Esophagus muscularis mucosa (tissue), 4 donors: ENCODE measurements around the gene UPB1. TPM values are rescaled to one million over a fixed set of nuclear protein-coding genes. Genes with fewer than 3 reads are reported as not detected.

Source experiments
- DNase-seq: peaks from one replicate; pipeline ENCODE4 v3.0.0-alpha.2; 2017; ENCODE audit errors: extremely low spot score
- H3K27ac ChIP-seq, 4 donors: fragments of 200-600 bp; sonication (generic); replicated peaks in 1 of 4; 1 replicate in 3 of 4; 2 replicates in 1 of 4; pipeline ENCODE4 v1.5.1; 2016 to 2019; ENCODE audit warnings: mild to moderate bottlenecking in 1 of 4
- H3K27me3 ChIP-seq, 4 donors: fragments of 200-600 bp; sonication (generic); one replicate each; pipeline versions ENCODE4 v1.5.1 to v1.6.0; 2016 to 2019
- H3K36me3 ChIP-seq, 4 donors: fragments of 200-600 bp; sonication (generic); one replicate each; pipeline ENCODE4 v1.5.1; 2016 to 2019
- H3K4me1 ChIP-seq, 4 donors: fragments of 200-600 bp; sonication (generic); one replicate each; pipeline ENCODE4 v1.5.1; 2016 to 2019
- H3K4me3 ChIP-seq, 4 donors: fragments of 200-600 bp; sonication (generic); 1 replicate in 2 of 4; 2 replicates in 2 of 4; pipeline ENCODE4 v1.5.1; 2016 to 2019; ENCODE audit warnings: mild to moderate bottlenecking in 4 of 4, moderate library complexity in 1 of 4
- H3K9me3 ChIP-seq, 4 donors: fragments of 200-600 bp; sonication (generic); 1 replicate in 3 of 4; 2 replicates in 1 of 4; pipeline ENCODE4 v1.5.1; 2016 to 2019
- EP300 ChIP-seq: sonication (generic); formaldehyde crosslinking; IDR thresholded peaks from one replicate; pipeline ENCODE4 v1.6.1; 2017; ENCODE audit warnings: antibody characterized with exemption
- POLR2A ChIP-seq: fragments of 450-650 bp; IDR thresholded peaks from one replicate; pipeline ENCODE4 v1.6.1; 2017; ENCODE audit warnings: antibody characterized with exemption, moderate library complexity, mild to moderate bottlenecking, low read depth
- POLR2AphosphoS5 ChIP-seq, 2 donors: sonication (generic); formaldehyde crosslinking; IDR thresholded peaks; one replicate each; pipeline ENCODE4 v1.6.1; 2017; ENCODE audit warnings: antibody characterized with exemption in 2 of 2
- WGBS: methylation state at CpG from one replicate; pipeline ENCODE4 v1.1.5; 2018; 5-methylcytosine and 5-hydroxymethylcytosine counted together
- intact Hi-C: fragments of 100-400 bp; cut with DNase I; formaldehyde crosslinking; loops from one replicate; pipeline ENCODE4 v1.15.1; 2023
- total RNA-seq, 4 donors: library from RNA; depleted of rRNA; stranded (reverse); fragments of >200 nt; gene quantifications; one replicate each; pipeline versions ENCODE4 v1.1.0 to v1.2.1, GENCODE V29; 2016
- TF ChIP-seq, protein P1 (sequence below), 3 experiments: fragments of 200-600 bp in 2 of 3; fragments of 450-650 bp in 1 of 3; sonication (generic) in 2 of 3; IDR thresholded peaks; one replicate each; pipeline ENCODE4 v1.5.1; 2017 to 2019; ENCODE audit warnings: antibody characterized with exemption in 3 of 3, mild to moderate bottlenecking in 2 of 3, moderate library complexity in 1 of 3

UPB1 gene
- total RNA-seq, 4 donors from 2014 or later = 0.29 to 0.83 (median 0.33) TPM

DNA sequence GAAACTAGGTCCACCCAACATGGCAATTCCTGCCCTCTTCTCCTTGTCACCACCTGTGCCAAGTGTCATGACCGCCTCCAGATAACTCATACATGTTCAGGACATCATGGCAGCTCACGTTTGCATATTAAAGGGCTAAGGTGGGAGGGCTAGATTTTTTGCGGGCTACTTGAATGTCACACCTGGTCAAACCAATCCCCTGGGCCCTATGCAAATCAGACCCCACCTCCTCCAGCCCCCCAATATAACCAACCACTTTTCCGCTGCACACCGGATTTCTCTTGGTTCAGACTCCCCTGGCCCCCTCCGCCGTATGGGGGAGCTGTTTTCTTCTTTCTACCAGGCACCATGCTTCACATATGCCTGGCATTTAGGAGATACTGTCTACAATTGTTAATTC is 12.6 kb downstream of the UPB1 start:
- DNase-seq = no peak
- TF ChIP-seq, protein P1, sequence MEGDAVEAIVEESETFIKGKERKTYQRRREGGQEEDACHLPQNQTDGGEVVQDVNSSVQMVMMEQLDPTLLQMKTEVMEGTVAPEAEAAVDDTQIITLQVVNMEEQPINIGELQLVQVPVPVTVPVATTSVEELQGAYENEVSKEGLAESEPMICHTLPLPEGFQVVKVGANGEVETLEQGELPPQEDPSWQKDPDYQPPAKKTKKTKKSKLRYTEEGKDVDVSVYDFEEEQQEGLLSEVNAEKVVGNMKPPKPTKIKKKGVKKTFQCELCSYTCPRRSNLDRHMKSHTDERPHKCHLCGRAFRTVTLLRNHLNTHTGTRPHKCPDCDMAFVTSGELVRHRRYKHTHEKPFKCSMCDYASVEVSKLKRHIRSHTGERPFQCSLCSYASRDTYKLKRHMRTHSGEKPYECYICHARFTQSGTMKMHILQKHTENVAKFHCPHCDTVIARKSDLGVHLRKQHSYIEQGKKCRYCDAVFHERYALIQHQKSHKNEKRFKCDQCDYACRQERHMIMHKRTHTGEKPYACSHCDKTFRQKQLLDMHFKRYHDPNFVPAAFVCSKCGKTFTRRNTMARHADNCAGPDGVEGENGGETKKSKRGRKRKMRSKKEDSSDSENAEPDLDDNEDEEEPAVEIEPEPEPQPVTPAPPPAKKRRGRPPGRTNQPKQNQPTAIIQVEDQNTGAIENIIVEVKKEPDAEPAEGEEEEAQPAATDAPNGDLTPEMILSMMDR (IDR thresholded peaks at IDR 0.05) = no peak
- TF ChIP-seq EP300 (no peak), POLR2A (no peak), POLR2AphosphoS5 (IDR thresholded peaks at IDR 0.05) (no peak)
- intact Hi-C loops = no loop called here
- no peaks in the 10 kb centered on the region for H3K27me3 ChIP-seq
- no peak overlapping the region for H3K27ac ChIP-seq
- no peaks in the 10 kb centered on the region for H3K36me3 ChIP-seq
- H3K4me3 ChIP-seq = no peak overlapping the region
- no peaks in the 10 kb centered on the region for H3K9me3 ChIP-seq
- WGBS = 82% methylated on average over 7 of the region's 7 CpGs
- peaks cover 11 to 31% (median 24%) of the 10 kb centered on the region in 4 donors for H3K4me1 ChIP-seq

DNA sequence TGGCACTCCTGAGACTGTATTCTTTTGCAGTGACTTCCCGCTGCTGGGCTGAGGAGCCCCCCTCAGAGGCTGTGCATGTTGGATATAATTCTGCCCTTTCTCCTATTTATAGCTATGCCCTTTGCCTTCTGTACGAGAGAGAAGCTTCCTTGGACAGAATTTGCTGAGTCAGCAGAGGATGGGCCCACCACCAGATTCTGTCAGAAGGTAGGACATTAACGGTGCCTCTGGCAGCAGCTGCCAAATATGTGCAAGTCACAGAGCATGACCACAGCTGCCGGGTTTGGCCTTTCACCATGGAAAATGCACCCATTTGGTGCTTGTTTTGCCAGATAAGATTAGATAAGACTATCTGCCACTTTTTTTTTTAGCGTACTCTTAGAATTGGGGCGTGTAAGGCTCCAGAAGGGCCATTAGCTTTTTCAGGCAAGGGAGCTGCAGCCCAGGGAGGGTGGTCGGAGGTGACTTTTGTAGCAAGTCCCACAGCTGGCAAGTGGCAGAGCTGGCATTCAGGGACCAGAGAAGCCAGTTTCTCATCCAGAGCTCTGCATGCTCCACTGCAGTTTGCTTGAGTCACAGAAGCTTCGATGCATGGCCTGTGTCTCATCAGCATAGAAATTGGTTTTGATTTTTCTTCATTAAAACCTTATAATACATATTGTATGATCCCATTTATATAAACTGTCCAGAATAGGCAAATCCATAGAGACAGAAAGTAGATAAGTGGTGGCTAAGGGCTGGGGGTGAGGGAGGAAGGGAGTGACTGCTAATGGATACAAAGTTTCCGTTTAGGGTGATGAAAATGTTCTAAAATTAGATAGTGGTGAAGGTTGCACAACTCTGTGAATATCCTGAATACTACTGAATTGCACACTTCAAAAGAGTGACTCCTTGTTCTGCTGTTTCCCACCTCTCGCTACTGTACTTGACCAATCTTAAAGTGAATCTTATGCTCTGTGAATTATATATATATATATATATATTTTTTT is 15.8 kb downstream of the UPB1 start:
- DNase-seq = no peak
- 61% methylated on average over 9 of the region's 10 CpGs for WGBS
- intact Hi-C loops = loop anchor here (10.0 kb wide), 1 partner anchor 166 kb away; no protein-coding TSS in a partner anchor

DNA sequence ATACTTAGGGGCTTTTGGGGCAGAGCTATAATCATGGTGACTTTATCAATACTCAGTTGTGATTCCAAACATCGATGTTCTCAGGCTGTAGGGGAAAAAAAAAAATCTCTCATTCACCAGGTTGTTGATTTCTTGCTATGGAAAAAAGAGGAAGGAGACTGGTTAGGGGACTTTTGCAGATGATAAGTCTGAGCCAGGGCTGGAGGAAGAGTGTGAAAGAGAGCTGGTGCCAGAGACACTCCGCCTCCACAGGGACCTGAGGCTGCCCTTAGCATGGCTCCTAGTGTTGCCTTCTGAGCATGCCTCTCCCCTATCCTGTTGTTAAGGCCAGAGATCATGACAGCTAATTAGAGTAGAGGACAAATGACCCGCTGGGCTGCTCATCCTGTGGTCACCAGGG is 16.9 kb downstream of the UPB1 start:
- H3K36me3 ChIP-seq = no peaks in the 10 kb centered on the region
- H3K9me3 ChIP-seq = no peaks in the 10 kb centered on the region
- peaks cover 20 to 39% (median 29%) of the 10 kb centered on the region in 4 donors for H3K4me1 ChIP-seq
- no peak for DNase-seq
- no peak overlapping the region for H3K4me3 ChIP-seq
- no peak overlapping the region for H3K27ac ChIP-seq
- 74% methylated on average over 3 of the region's 3 CpGs for WGBS
- intact Hi-C loops = loop anchor here (10.0 kb wide), 1 partner anchor 167 kb away; no protein-coding TSS in a partner anchor
- no peak for TF ChIP-seq EP300
- TF ChIP-seq POLR2A = no peak
- TF ChIP-seq, protein P1 (IDR thresholded peaks at IDR 0.05) = no peak
- no peak for TF ChIP-seq POLR2AphosphoS5 (IDR thresholded peaks at IDR 0.05)
- H3K27me3 ChIP-seq = peaks cover 0 to 4% (median 0%) of the 10 kb centered on the region in 4 donors

More for the DNA sequence above, 15.8 kb downstream of the UPB1 start:
- H3K27ac ChIP-seq = no peak overlapping the region
- TF ChIP-seq POLR2AphosphoS5 (IDR thresholded peaks at IDR 0.05) (peak in 1 of 2 donors; percentile 12), POLR2A (no peak)
- peaks cover 0 to 4% (median 0%) of the 10 kb centered on the region in 4 donors for H3K27me3 ChIP-seq
- H3K9me3 ChIP-seq = no peaks in the 10 kb centered on the region
- peaks cover 13 to 32% (median 25%) of the 10 kb centered on the region in 4 donors for H3K4me1 ChIP-seq
- H3K4me3 ChIP-seq = no peak overlapping the region
- H3K36me3 ChIP-seq = no peaks in the 10 kb centered on the region

DNA sequence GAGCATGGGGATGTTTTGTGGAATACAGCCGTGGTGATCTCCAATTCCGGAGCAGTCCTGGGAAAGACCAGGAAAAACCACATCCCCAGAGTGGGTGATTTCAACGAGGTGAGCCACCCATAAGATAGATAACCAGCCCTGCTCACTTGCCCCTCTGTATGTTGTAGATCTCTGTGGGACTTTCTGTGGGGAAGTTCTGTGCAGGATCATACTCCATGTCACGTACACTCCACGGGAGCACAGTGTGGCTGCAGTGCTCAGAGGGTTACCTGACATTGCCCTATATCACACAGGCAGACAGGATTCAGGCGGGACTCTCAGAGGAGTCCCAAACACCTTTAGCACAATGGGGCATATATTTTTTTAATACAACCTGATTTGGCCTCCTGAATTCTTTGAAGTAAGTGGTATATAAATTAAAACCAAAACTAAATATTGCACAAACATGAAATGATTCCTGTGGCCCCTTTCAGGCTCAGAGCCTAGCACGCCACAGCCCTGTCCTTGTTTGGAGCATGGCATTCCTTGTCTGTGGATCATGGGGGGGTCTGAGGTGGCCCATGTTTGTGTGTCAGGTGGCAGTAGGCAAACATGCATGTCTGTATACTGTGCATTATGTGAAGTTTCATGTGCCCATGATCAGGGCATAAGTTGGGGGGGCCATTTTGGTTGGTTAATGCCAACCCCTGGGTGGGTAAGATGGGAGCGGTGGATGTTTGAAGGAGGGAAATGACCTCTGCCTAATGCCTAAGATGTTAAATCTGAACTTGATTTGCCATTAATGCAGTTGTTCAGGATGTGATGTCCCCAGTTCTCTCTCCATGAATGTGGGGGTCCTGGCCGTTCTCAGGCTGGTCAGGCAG is 18.5 kb downstream of the UPB1 start:
- no peaks in the 10 kb centered on the region for H3K9me3 ChIP-seq
- H3K4me1 ChIP-seq = peaks cover 20 to 34% (median 28%) of the 10 kb centered on the region in 4 donors
- no peaks in the 10 kb centered on the region for H3K36me3 ChIP-seq
- H3K27me3 ChIP-seq = peaks cover 0 to 4% (median 0%) of the 10 kb centered on the region in 4 donors
- intact Hi-C loops = loop anchor here (10.0 kb wide), 1 partner anchor 169 kb away; no protein-coding TSS in a partner anchor
- TF ChIP-seq POLR2A = no peak
- no peak for TF ChIP-seq POLR2AphosphoS5 (IDR thresholded peaks at IDR 0.05)
- TF ChIP-seq, protein P1 (IDR thresholded peaks at IDR 0.05) = no peak
- no peak for TF ChIP-seq EP300
- WGBS = 90% methylated on average over 9 of the region's 9 CpGs
- no peak overlapping the region for H3K4me3 ChIP-seq
- no peak overlapping the region for H3K27ac ChIP-seq
- no peak for DNase-seq
